Kasumi-1 (cell line): ENCODE results near the gene NEK7.
"Not testable (repeated sequence)": the region's sequence is repeated elsewhere in the genome, so short reads cannot be mapped to it uniquely, and the experiment has no call there.

Experiments used
- DNase-seq, 2 experiments: peaks; one replicate each; lab custom pipeline; 2025; lab: John Stamatoyannopoulos, UW

Gene NEK7

DNA sequence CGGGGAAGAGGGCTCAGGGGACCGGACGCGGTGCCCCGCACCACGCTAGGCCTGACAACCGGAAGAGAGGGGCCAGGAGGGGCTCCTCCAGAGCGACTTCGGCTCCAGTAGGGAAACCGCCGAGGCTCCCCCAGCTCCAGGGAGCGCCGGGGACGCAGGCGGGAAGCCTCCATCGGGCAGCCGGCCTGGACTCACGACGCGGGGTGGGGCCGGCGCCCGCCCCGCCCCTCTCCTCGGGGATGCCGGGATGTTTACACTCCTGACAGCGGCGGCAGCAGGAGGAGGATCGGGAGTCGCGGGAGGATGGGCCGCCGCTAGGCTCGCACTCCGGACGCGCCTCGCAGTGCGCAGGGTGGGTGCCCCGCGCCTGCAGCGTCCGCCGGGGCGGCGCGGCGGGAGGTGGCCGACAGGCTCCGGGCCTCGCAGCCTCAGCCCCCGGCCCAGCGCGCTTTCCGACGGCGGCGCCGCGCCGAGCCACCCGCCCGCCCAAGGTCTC is at the start of gene NEK7:
Gene NEK7, plus strand, starts transcription at position 254 of the 496 bp plus-strand sequence. CDS start 75,583 bp downstream, outside the sequence.
- DNase-seq = peak; percentile 69 to 72

GRCh38 chr1:198107091-198107501 is 49.7 kb upstream of the NEK7 start:
- no peak for DNase-seq

DNA sequence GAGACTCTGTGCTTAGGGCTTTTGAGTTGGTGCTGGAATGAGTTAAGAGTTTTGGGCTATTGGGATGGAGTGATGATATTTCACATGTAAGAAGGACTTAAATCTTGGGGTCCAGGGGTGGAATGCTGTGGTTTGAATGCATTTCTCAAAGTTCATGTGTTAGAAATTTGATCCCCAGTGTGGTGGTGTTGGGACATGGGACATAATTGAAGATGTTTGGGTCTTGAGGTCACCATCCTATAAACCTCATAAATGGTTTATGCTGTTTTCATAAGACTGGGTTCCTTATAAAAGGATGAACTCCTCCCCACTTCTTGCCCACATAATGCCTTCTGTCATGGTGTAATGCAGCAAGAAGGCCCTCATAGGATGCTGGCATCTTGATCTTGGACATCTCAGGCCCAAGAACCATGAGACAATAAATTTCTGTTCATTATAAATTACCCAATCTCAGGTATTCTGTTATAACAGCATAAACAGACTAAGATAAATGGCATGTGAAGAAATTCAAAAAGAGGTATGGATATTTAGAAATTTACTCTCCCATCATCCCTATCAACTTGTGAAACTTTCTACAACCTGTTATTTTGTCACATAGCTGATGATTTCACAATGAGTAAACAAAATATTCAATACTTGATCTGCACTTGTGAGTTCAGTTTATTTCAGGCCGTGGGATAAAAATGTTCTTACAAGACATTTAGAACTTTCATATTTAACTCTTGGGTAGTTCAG is 48.0 kb upstream of the NEK7 start:
- no peak for DNase-seq

- DNase-seq = no peak
Measured at GRCh38 chr1:198109371-198109715, 47.5 kb upstream of the NEK7 start.

GRCh38 chr1:198113342-198113750 is 43.5 kb upstream of the NEK7 start:
- DNase-seq = no peak

DNA sequence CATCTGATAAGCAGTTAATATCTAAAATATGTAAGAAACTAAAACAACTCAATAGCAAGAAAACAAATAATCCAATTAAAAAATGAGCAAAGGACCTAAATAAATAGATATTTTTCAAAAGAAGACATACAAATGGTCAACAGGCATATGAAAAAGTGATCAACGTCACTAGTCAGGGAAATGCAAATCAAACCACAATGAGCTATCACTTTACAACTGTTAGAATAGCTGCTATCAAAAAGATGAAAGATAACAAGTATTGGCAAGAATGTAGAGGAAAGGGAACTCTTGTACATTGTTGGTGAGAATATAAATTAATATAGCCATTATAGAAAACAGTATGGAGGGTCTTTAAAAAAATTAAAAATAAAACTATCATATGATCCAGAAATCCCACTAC is 40.7 kb upstream of the NEK7 start:
- no peak for DNase-seq

- no peak for DNase-seq
Measured at GRCh38 chr1:198116469-198116868, 40.3 kb upstream of the NEK7 start.

DNA sequence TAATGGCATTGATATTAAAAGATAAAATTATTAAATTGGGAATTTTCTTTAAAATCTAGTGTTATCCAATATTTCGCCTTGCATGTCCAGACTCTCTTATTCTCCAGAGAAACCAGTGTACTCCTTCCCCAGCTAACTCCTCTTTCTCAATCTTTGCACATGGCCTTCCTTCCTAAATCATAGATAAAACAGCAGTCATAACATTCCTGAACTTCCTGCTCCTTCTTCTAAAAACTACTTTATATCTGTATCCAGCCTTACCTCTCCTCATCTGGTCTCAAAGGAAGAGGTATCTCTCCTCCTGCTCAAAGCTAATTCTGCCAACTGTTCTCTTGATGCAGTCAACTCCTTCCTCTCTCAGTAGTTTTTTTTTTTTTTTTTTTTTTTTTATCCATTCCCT is 39.5 kb upstream of the NEK7 start:
- DNase-seq = no peak

DNA sequence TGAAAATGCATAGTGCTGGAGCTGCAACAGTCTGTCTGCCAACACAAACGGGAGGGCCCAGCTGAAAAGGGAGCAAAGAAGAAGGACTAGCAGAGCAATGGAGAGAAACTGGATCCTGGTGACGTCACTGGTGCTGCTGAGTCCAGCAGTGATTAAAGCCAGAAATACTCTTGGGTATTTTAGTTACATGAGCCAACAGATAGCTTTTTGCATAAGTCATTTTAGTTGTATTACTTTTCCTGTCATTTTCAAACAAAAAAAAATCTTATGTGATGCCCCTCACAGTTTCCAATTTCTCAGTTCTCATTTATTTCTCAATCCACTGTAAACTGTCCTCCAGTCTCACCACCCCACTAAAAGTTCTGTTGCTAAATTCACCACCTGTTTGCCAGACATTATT is 38.7 kb upstream of the NEK7 start:
- no peak for DNase-seq

GRCh38 chr1:198119906-198120305 is 36.9 kb upstream of the NEK7 start:
- no peak for DNase-seq

DNA sequence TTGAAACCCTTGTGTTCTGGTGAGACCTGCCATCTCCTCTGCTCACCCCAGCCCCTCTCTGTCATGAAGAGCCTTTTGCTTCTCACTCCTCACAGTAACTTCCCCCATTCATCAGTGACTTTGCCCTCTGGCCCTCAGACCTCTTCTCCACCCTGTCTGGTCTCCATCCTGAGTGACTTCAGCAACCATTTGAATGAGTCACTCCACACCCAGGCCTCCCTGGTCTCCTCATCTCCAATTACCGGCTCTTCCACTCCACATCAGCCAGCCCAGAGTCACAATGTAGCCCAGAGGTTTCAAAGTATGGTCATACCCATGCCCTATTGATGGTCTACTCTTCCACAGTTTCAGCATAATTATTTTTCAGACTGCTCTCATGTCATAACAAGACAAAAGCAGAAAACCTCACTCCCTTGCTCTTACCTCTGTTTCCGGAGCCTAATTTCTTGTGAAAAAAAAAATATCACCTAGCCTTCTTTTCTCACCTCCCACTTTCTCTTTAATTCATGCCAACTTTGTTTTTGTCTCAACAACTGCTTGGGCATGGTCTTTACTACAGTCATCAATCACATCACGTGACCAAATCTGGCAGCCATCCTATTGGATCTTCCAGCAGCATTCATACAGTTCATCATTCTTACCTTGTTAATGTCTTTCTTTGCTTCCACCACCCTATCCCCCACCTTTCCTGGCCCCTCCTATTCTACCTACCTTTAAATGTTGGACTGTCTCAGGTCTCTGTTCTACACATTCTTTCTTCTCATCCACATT is 35.6 kb upstream of the NEK7 start:
- no peak for DNase-seq

GRCh38 chr1:198122693-198123092 is 34.1 kb upstream of the NEK7 start:
- DNase-seq = no peak

GRCh38 chr1:198123133-198123532 is 33.7 kb upstream of the NEK7 start:
- no peak for DNase-seq

GRCh38 chr1:198124673-198125072 is 32.1 kb upstream of the NEK7 start:
- no peak for DNase-seq

GRCh38 chr1:198125995-198126735 is 30.6 kb upstream of the NEK7 start:
- DNase-seq = no peak

GRCh38 chr1:198128533-198128932 is 28.3 kb upstream of the NEK7 start:
- no peak for DNase-seq

GRCh38 chr1:198130053-198130452 is 26.7 kb upstream of the NEK7 start:
- DNase-seq = not testable (repeated sequence)

GRCh38 chr1:198132060-198132781 is 24.6 kb upstream of the NEK7 start:
- DNase-seq = peak; percentile 28 to 38

DNA sequence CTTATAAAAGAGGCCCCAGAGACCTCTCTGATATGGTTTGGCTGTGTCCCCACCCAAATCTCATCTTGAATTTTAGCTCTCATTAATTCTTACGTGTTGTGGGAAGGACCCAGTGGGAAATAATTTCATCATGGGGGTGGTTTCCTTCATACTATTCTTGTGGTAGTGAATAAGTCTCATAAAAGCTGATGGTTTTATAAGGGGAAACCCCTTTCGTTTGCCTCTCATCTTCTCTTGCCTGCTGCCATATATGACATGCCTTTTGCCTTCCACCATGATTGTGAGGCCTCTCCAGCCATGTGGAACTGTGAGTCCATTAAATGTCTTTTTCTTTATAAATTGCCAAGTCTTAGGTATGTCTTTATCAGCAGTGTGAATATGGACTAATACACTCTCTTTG is 22.5 kb upstream of the NEK7 start:
- no peak for DNase-seq

GRCh38 chr1:198135366-198135765 is 21.4 kb upstream of the NEK7 start:
- DNase-seq = no peak

DNA sequence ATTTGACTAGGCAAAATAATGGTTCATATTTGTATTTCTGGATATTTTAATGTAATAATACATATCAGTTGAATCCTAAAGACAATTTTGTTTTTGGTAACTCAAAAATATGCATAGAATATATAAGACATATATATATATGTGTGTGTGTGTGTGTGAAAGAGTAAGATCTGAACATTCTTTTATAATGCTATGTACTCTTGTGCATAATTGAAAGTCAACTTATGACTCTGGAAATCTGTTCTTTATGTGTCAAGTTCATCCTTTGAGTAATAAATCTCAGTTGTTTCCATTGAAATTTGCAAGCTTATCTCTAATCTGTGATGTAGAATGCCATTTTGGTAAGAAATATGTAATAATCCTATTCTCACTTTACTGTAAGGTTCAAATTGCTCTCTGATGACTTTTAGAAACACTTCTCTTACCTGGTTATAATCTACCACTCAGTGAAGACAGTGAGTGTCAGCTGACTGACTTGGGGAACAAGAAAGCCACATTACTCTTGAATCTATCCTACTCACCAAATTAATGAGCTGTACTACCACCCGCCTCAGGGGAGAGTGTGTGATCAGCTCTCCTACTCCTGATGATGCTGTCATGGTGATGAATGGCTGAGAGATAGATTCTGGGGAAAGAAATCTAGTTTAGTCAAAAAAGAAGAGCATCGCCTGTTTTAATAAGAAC is 15.0 kb upstream of the NEK7 start:
- no peak for DNase-seq
